ENCODE data around the gene APBA2. TPM values are rescaled to one million over a fixed set of nuclear protein-coding genes. Genes with fewer than 3 reads are reported as not detected.
A peak's percentile ranks its signal among the peaks of the same experiment; 100 is the strongest.
"Not testable (repeated sequence)": the region's sequence is repeated elsewhere in the genome, so short reads cannot be mapped to it uniquely, and the experiment has no call there.

APBA2 gene
- total RNA-seq = 4.4 and 5.3 TPM in 2 replicates

DNA sequence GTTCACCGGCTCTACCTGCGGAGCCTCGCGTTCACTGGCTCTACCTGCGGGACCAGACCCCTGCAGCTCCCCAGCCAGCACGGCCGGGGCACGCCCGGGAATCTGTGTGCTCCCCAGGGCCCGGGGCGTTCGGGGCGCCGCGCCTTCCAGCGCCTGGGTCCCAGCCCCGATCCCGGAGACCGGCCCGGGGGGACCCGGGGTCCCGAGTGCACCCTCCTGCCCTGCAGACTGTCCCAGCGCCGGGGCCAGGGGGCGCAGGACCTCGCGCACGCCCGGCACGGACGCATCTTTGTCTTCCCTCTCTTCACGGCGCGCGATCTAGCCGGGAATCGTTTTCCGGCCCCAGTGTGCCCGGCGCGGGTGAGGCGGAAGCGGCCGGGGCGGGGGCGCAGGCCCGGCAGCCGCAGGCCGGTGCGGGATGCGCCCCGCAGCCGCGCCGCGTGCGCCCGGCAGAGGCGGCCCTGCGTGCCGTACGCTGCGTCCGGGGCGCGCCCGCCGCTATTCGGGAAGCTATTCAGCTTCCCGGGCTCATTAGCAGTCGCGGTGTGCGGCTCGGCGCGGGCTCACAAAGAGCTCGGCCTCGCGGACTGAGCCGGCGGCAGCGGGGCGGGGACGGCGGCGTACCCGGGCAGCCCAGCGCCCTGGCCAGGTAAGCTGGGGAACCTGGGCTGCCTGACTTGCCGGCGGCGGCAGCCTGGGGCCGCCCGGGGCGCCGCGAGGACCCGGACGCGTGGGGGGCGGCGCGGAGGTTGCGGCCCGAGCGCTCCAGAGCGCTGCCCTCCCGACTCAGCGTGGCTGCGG is at the start of gene APBA2:
APBA2 (plus strand) TSS at position 345 of the 801 bp plus-strand sequence. CDS start 167,911 bp downstream, outside the sequence.
- TF ChIP-seq, protein P1, sequence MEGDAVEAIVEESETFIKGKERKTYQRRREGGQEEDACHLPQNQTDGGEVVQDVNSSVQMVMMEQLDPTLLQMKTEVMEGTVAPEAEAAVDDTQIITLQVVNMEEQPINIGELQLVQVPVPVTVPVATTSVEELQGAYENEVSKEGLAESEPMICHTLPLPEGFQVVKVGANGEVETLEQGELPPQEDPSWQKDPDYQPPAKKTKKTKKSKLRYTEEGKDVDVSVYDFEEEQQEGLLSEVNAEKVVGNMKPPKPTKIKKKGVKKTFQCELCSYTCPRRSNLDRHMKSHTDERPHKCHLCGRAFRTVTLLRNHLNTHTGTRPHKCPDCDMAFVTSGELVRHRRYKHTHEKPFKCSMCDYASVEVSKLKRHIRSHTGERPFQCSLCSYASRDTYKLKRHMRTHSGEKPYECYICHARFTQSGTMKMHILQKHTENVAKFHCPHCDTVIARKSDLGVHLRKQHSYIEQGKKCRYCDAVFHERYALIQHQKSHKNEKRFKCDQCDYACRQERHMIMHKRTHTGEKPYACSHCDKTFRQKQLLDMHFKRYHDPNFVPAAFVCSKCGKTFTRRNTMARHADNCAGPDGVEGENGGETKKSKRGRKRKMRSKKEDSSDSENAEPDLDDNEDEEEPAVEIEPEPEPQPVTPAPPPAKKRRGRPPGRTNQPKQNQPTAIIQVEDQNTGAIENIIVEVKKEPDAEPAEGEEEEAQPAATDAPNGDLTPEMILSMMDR (IDR thresholded peaks at IDR 0.05; ENCODE audit: insufficient read depth, low read length, severe bottlenecking) = no peak
- Histone ChIP-seq H3K4me3 (ENCODE audit: low read depth, low read length) (peak within 1 kb of the TSS; percentile 54), H3K27me3 (ENCODE audit: control insufficient read depth, insufficient read depth, low read length) (no peaks in the 10 kb centered on the region), H3K36me3 (ENCODE audit: control insufficient read depth, insufficient read depth, low read length) (no peaks in the 10 kb centered on the region)
- DNase-seq (ENCODE audit: low read depth) (no peak), FAIRE-seq (no peak)

DNA sequence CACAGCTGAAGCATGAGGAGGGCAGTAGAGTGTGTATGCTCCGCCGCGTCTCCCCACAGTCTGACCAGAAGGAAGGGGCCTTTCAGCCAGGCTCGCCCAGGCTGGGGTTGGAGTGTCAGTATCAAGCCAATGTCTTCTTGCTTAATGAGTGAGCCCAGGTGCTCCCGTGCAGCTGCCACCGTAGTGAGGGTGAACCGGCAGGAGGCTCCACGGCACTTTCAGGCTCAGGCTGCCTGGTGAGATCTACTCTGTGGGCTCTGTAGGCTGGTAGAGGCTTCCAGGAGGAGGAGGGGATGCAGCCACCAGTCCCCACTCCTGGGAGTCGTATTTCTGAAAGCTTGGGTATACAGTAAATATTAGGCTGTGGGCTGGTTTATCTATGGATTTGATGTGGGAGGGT is 45.5 kb upstream of the APBA2 start:
- H3K4me3 ChIP-seq (ENCODE audit: low read depth, low read length); H3K36me3 ChIP-seq (ENCODE audit: control insufficient read depth, insufficient read depth, low read length); DNase-seq (ENCODE audit: low read depth); H3K27me3 ChIP-seq (ENCODE audit: control insufficient read depth, insufficient read depth, low read length); FAIRE-seq: not testable (repeated sequence)

DNA sequence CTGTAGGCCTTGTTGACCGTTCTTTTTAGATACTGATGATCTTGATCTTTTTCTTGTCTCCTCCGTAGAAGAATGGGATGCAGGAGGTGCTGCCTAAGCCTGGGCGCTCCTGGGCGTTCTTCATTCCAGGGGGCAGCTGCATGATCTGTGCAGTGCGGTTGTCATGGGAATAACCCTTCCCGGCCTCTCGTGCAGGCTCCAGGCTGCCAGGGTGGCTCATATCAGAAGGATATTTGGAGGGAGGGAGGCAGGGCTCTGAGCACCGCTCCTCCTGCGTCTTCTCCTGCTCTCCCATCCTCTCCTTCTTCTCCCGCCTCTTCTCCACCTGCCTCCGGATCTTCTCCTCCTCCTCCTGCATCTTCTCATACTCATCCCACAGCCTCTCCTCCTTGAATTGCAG is 43.6 kb upstream of the APBA2 start:
- not testable (repeated sequence) for H3K36me3 ChIP-seq (ENCODE audit: control insufficient read depth, insufficient read depth, low read length); FAIRE-seq; DNase-seq (ENCODE audit: low read depth); H3K27me3 ChIP-seq (ENCODE audit: control insufficient read depth, insufficient read depth, low read length); H3K4me3 ChIP-seq (ENCODE audit: low read depth, low read length)

DNA sequence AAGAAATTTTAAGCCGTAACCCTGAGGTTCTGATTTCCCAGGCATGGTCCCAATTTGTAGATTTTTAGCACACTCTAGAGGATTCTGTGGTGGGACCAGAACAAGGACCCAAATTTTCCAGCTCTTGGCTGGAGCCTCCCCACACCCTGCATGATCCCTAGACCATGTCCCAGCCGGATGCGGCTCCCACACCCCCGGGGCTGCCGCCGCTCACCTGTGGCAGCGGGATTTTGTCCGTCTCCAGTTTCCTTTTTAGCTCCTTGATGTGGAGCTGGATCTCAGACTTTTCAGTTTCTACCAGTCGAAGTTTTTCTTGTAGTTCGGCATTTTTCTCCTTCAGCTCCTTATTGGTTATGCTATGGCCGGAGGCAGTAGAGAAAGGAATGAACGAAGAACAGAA is 42.3 kb upstream of the APBA2 start:
- FAIRE-seq; H3K27me3 ChIP-seq (ENCODE audit: control insufficient read depth, insufficient read depth, low read length); H3K4me3 ChIP-seq (ENCODE audit: low read depth, low read length); H3K36me3 ChIP-seq (ENCODE audit: control insufficient read depth, insufficient read depth, low read length); DNase-seq (ENCODE audit: low read depth): not testable (repeated sequence)

DNA sequence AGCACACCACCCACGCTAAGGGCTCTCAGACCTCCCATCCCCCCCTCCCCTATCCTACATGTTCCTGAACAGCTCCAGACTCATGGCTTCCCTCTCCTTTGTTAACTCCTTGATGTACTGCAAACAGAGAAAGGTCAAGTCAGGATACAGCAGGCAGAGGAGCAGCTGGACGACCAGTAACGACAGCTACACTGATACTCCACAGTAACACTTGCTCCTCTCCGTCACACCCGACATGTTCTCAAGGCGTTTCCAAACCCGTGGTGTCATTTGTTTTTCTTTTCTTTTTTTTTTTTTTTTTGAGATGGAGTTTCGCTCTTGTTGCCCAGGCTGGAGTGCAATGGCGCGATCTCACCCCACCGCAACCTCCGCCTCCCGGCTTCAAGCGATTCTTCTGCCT is 41.6 kb upstream of the APBA2 start:
- not testable (repeated sequence) for FAIRE-seq; H3K27me3 ChIP-seq (ENCODE audit: control insufficient read depth, insufficient read depth, low read length); DNase-seq (ENCODE audit: low read depth); H3K4me3 ChIP-seq (ENCODE audit: low read depth, low read length); H3K36me3 ChIP-seq (ENCODE audit: control insufficient read depth, insufficient read depth, low read length)

- H3K36me3 ChIP-seq (ENCODE audit: control insufficient read depth, insufficient read depth, low read length); H3K4me3 ChIP-seq (ENCODE audit: low read depth, low read length); DNase-seq (ENCODE audit: low read depth); FAIRE-seq; H3K27me3 ChIP-seq (ENCODE audit: control insufficient read depth, insufficient read depth, low read length): not testable (repeated sequence)
Observed at GRCh38 chr15:28847247-28847646, 38.5 kb upstream of the APBA2 start.

- H3K36me3 ChIP-seq (ENCODE audit: control insufficient read depth, insufficient read depth, low read length); H3K27me3 ChIP-seq (ENCODE audit: control insufficient read depth, insufficient read depth, low read length); DNase-seq (ENCODE audit: low read depth); FAIRE-seq; H3K4me3 ChIP-seq (ENCODE audit: low read depth, low read length): not testable (repeated sequence)
Observed at GRCh38 chr15:28847959-28848358, 37.8 kb upstream of the APBA2 start.

GRCh38 chr15:28848521-28848920 is 37.3 kb upstream of the APBA2 start, which contains the start of gene GOLGA6L7:
Gene GOLGA6L7 (minus strand): TSS chr15:28848644. CDS start chr15:28848549, 95 bp downstream.
- H3K4me3 ChIP-seq (ENCODE audit: low read depth, low read length); FAIRE-seq; DNase-seq (ENCODE audit: low read depth): not testable (repeated sequence)

DNA sequence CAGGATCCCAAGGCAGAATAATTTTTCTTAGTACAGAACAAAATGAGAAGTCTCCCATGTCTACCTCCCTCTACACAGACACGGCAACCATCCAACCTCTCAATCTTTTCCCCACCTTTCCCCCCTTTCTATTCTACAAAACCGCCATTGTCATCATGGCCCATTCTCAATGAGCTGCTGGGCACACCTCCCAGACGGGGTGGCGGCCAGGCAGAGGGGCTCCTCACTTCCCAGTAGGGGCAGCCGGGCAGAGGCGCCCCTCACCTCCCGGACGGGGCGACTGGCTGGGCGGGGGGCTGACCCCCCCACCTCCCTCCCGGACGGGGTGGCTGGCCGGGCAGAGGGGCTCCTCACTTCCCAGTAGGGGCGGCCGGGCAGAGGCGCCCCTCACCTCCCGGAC is 36.5 kb upstream of the APBA2 start:
- not testable (repeated sequence) for H3K4me3 ChIP-seq (ENCODE audit: low read depth, low read length); H3K27me3 ChIP-seq (ENCODE audit: control insufficient read depth, insufficient read depth, low read length); FAIRE-seq; H3K36me3 ChIP-seq (ENCODE audit: control insufficient read depth, insufficient read depth, low read length); DNase-seq (ENCODE audit: low read depth)

More at GRCh38 chr15:28848521-28848920, 37.3 kb upstream of the APBA2 start, which contains the start of gene GOLGA6L7:
- not testable (repeated sequence) for H3K27me3 ChIP-seq (ENCODE audit: control insufficient read depth, insufficient read depth, low read length); H3K36me3 ChIP-seq (ENCODE audit: control insufficient read depth, insufficient read depth, low read length)

DNA sequence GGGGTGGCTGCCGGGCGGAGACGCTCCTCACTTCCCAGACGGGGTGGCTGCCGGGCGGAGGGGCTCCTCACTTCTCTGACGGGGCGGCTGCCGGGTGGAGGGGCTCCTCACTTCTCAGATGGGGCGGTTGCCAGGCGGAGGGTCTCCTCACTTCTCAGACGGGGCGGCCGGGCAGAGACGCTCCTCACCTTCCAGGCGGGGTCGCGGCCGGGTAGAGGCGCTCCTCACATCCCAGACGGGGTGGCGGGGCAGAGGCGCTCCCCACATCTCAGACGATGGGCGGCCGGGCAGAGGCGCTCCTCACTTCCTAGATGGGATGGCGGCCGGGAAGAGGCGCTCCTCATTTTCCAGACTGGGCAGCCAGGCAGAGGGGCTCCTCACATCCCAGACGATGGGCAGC is 36.0 kb upstream of the APBA2 start:
- FAIRE-seq; H3K27me3 ChIP-seq (ENCODE audit: control insufficient read depth, insufficient read depth, low read length); H3K36me3 ChIP-seq (ENCODE audit: control insufficient read depth, insufficient read depth, low read length); H3K4me3 ChIP-seq (ENCODE audit: low read depth, low read length); DNase-seq (ENCODE audit: low read depth): not testable (repeated sequence)

DNA sequence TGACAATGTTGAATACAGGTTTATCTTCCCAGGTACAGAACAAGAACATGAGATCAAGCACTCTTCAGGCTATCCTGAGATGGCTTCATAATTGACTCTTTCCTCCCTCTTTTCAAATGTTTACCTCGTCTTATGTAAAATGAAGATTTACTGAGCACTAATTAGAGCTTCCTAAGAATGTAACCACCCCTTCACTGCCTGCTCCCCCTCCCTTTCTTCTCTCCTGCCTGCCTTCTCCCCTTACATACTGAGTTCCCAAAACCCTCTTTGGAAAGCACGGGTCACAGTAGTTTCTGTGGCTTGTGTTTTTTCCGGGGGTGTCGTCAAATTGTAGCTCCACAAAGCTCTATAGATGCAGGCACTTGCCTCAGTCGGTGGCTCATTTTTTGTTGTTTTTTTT is 32.1 kb upstream of the APBA2 start:
- H3K27me3 ChIP-seq (ENCODE audit: control insufficient read depth, insufficient read depth, low read length); DNase-seq (ENCODE audit: low read depth); H3K4me3 ChIP-seq (ENCODE audit: low read depth, low read length); H3K36me3 ChIP-seq (ENCODE audit: control insufficient read depth, insufficient read depth, low read length): not testable (repeated sequence)
- peak; percentile 52 for FAIRE-seq

DNA sequence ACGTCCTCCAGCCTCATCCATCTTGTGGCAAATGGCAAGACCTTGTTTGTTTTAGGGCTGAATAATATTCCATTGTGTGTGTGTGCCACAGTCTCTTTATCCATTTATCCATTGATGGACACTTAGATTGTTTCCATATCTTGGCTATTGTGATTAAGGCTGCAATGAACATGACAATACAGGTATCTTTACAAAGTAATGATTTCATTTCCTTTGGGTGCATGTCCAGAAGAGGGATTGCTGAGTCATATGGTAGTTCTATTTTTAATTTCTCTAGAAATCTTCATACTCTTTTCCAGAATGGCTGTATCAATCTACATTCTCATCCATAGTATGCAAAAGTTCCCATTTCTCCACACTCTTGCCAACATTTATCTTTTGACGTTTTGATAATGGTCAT is 31.2 kb upstream of the APBA2 start:
- not testable (repeated sequence) for H3K36me3 ChIP-seq (ENCODE audit: control insufficient read depth, insufficient read depth, low read length); FAIRE-seq; H3K27me3 ChIP-seq (ENCODE audit: control insufficient read depth, insufficient read depth, low read length); H3K4me3 ChIP-seq (ENCODE audit: low read depth, low read length)
- peak; percentile 60 for DNase-seq (ENCODE audit: low read depth)
